ENCODE data around the gene DPEP1. TPM values are rescaled to one million over a fixed set of nuclear protein-coding genes. Genes with fewer than 3 reads are reported as not detected.
A peak's percentile ranks its signal among the peaks of the same experiment; 100 is the strongest.

The DPEP1 gene
- polyA plus RNA-seq, 1 donor from 2014 or later, result not detected

- Mint-ChIP-seq H3K4me3 (no peak overlapping the region), H3K9me3 (no peaks in the 10 kb centered on the region), H3K27ac (no peak overlapping the region), H3K36me3 (no peaks in the 10 kb centered on the region), H3K4me1 (peaks cover 0 to 4% (median 3%) of the 10 kb centered on the region in 3 donors), H3K27me3 (no peaks in the 10 kb centered on the region)
These were observed 12.5 kb upstream of the DPEP1 start for GRCh38 chr16:89600956-89601355.

GRCh38 chr16:89601906-89602272, 11.6 kb upstream of the DPEP1 start:
- no peaks in the 10 kb centered on the region for H3K27me3 Mint-ChIP-seq
- H3K36me3 Mint-ChIP-seq, result no peaks in the 10 kb centered on the region
- peaks cover 0 to 4% (median 3%) of the 10 kb centered on the region in 3 donors for H3K4me1 Mint-ChIP-seq
- no peak overlapping the region for H3K27ac Mint-ChIP-seq
- H3K9me3 Mint-ChIP-seq, result no peaks in the 10 kb centered on the region
- H3K4me3 Mint-ChIP-seq, result no peak overlapping the region

GRCh38 chr16:89602273-89602951, 11.0 kb upstream of the DPEP1 start:
- Mint-ChIP-seq H3K27me3 (no peaks in the 10 kb centered on the region), H3K27ac (no peak overlapping the region), H3K36me3 (no peaks in the 10 kb centered on the region), H3K4me1 (peaks cover 0 to 4% (median 3%) of the 10 kb centered on the region in 3 donors), H3K4me3 (peak overlapping the region in 1 of 4 donors; percentile 63), H3K9me3 (no peaks in the 10 kb centered on the region)

GRCh38 chr16:89602952-89603590, 10.4 kb upstream of the DPEP1 start:
- Mint-ChIP-seq H3K36me3 (no peaks in the 10 kb centered on the region), H3K27ac (no peak overlapping the region), H3K4me1 (peaks cover 0 to 4% (median 3%) of the 10 kb centered on the region in 3 donors), H3K9me3 (no peaks in the 10 kb centered on the region), H3K4me3 (peak overlapping the region in 2 of 4 donors; percentile 17 to 63), H3K27me3 (no peaks in the 10 kb centered on the region)

DNA sequence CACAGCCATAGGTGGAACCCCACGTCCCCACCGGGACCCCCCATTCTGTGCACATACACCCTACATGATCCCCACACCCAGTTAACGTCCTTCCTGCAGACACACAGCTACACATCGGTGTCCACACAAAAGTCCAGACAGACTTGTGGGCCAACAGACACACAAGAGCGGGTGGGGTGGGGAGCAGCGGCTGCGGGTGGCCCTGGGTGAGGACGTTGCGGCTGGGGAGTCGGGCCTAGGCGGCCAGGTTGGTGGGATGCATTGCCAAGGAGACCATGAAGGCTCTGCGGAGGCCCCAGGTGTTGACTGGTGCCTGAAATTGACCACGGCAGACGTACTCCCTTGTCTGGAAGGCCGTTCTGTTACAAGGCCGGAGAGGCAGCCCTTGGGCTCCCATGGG, 8.7 kb upstream of the DPEP1 start:
- Mint-ChIP-seq H3K27me3 (no peaks in the 10 kb centered on the region), H3K4me1 (peaks cover 0 to 4% (median 3%) of the 10 kb centered on the region in 3 donors), H3K4me3 (no peak overlapping the region), H3K27ac (no peak overlapping the region), H3K36me3 (no peaks in the 10 kb centered on the region), H3K9me3 (no peaks in the 10 kb centered on the region)

GRCh38 chr16:89605186-89605970, 8.1 kb upstream of the DPEP1 start:
- Mint-ChIP-seq H3K27me3 (no peaks in the 10 kb centered on the region), H3K36me3 (no peaks in the 10 kb centered on the region), H3K4me3 (no peak overlapping the region), H3K27ac (no peak overlapping the region), H3K4me1 (peaks cover 0 to 4% (median 3%) of the 10 kb centered on the region in 3 donors), H3K9me3 (no peaks in the 10 kb centered on the region)

GRCh38 chr16:89606006-89606405, 7.4 kb upstream of the DPEP1 start:
- H3K27ac Mint-ChIP-seq, result no peak overlapping the region
- no peaks in the 10 kb centered on the region for H3K36me3 Mint-ChIP-seq
- no peaks in the 10 kb centered on the region for H3K9me3 Mint-ChIP-seq
- H3K27me3 Mint-ChIP-seq, result no peaks in the 10 kb centered on the region
- peaks cover 0 to 4% (median 3%) of the 10 kb centered on the region in 3 donors for H3K4me1 Mint-ChIP-seq
- no peak overlapping the region for H3K4me3 Mint-ChIP-seq

DNA sequence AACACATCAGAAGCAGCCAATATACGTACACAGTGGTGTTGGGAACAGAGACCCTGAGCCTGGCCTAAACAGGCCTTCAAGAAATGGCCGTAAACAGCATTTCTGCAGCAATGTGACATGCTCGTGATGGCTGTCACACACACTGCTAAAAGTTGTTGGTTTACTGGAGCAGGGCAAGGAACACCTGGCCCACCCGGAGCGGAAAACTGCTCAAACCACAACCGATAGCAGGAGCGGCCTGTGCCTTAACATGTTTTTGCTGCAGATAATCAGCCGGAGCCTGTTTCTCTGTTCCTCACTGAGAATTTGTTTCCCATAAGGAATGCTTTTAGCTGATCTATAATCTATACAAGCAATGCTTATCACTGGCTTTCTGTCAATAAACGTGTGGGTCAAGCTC, 6.0 kb upstream of the DPEP1 start:
- Mint-ChIP-seq H3K36me3 (no peaks in the 10 kb centered on the region), H3K27me3 (peaks cover under 1% of the 10 kb centered on the region), H3K4me3 (no peak overlapping the region), H3K9me3 (no peaks in the 10 kb centered on the region), H3K4me1 (peaks cover 0 to 4% (median 3%) of the 10 kb centered on the region in 3 donors), H3K27ac (no peak overlapping the region)

DNA sequence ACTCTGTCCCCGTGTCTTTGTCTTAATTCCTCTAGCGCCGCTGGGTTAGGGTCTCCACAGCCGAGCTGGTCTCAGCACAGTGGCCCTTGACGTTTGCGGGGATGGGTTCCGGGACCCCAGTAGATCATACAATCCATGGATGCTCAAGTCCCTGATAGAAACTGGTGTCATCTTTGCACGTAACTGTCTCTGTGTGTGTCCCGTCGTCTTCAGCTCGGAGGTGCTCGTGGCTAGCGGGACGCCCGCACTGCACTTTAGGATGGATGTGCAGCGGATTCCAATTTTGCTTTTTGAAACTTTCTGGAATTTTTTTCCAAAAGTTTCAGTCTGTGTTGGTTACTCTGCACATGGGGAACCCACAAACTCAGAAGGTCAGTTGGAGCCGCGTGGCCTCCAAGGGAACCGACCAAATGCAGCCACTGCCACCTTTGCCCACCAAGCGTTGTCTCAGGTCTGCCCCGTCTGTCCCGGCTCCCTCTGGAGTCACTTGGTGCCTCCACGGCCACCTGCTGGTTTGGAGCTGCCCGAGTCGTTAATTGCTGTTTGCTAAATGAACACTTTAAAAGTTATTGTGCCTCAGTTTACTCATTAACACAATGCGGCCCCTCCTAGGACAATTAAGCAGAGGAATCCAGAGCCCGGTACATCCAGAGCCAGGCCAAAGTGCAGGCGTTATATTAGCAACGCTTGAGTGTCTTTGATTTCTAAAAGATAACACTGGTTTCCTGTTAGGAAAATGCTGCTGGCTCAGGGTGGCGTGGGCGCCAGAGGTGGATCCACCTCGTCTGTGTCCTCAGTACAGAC, 5.3 kb upstream of the DPEP1 start:
- H3K9me3 Mint-ChIP-seq, result no peaks in the 10 kb centered on the region
- H3K4me3 Mint-ChIP-seq, result no peak overlapping the region
- peaks cover 0 to 2% (median 0%) of the 10 kb centered on the region in 3 donors for H3K4me1 Mint-ChIP-seq
- no peak overlapping the region for H3K27ac Mint-ChIP-seq
- no peaks in the 10 kb centered on the region for H3K36me3 Mint-ChIP-seq
- peaks cover 6% of the 10 kb centered on the region for H3K27me3 Mint-ChIP-seq

DNA sequence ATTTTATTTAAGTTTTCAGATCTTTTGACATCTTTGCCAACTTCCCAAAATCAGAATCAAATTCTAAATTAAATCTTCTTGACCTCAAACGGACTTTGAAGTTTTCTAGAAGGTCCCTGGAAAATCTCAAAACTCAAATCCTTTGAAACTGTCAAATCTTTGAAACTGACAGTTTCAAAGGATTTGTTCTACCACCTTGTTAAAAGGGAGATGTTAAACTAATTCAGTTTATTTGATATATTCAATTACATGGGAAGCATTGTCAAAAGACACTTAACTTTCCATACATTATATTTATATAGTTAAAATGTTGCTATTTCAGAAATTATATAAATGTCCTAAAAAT, 3.4 kb upstream of the DPEP1 start:
- Mint-ChIP-seq H3K27me3 (peaks cover 9% of the 10 kb centered on the region), H3K27ac (no peak overlapping the region), H3K4me3 (no peak overlapping the region)

DNA sequence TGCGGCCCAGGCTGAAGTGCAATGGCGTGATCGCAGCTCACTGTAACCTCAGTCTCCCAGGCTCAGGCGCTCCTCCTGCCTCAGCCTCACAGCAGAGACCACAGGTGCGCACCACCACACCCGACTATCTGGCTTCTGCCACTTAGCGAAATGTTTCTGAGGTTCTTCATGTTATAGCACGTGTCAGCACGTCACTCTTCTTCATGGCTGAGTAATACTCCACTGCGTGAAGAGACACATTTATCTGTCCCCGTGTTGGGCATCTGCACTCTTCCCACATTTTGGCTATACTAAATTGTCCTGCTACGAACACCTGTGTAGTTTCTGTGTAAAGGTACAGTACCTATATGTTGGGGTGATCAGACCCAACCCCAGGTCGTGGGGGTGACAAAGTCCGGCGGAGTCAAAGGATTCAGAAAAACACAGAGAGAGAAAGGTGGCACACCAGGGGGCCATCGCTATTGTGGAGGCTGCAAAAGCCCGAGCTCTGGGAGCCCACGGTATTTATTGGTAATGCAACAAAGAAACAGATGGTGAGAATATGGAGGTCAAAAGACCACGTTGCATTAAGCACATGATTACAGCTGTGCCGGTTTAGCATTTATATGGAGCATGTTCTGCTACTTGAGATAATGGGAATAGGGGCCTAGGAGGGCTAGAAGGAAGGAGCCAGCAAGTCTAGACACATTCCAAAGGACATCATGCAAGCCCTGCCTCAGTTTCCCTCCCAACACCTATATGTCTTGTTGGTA, 851 bp upstream of the DPEP1 start:
- no peaks in the 10 kb centered on the region for H3K36me3 Mint-ChIP-seq
- peaks cover 0 to 8% (median 3%) of the 10 kb centered on the region in 3 donors for H3K4me1 Mint-ChIP-seq
- H3K27me3 Mint-ChIP-seq, result peaks cover 9% of the 10 kb centered on the region
- no peaks in the 10 kb centered on the region for H3K9me3 Mint-ChIP-seq
- H3K27ac Mint-ChIP-seq, result no peak overlapping the region
- H3K4me3 Mint-ChIP-seq, result no peak overlapping the region

More for the DNA sequence above, 3.4 kb upstream of the DPEP1 start:
- H3K9me3 Mint-ChIP-seq, result no peaks in the 10 kb centered on the region
- H3K36me3 Mint-ChIP-seq, result no peaks in the 10 kb centered on the region
- peaks cover 0 to 1% (median 0%) of the 10 kb centered on the region in 3 donors for H3K4me1 Mint-ChIP-seq

DNA sequence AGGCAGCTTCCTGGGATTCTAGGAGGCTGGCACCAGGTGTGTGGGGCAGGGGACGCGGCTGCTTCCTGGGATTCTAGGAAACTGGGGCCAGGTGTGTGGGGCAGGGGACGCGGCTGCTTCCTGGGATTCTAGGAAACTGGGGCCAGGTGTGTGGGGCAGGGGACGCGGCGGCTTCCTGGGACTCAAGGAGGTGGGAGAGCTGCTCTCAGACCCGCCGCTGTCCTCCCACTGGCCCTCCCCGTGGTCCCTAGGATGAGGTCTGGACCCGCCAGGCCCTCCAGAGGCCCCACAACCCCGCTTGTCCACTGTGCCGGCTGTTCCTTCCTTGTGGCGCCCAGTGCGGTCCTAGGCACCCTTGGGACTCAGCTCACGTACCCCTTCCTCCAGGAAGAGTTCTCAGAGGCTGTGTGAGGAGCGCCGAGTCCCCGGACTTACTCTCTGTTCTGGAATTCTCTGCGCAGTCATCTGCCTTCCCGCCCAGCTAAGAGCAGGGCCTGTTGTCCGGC, 565 bp downstream of the DPEP1 start:
- Mint-ChIP-seq H3K36me3 (no peaks in the 10 kb centered on the region), H3K4me1 (peaks cover 0 to 8% (median 3%) of the 10 kb centered on the region in 3 donors), H3K9me3 (no peaks in the 10 kb centered on the region), H3K27me3 (peaks cover 9% of the 10 kb centered on the region), H3K27ac (no peak overlapping the region), H3K4me3 (no peak overlapping the region)

- no peak overlapping the region for H3K27ac Mint-ChIP-seq
- no peak overlapping the region for H3K4me3 Mint-ChIP-seq
- no peaks in the 10 kb centered on the region for H3K9me3 Mint-ChIP-seq
- peaks cover 9% of the 10 kb centered on the region for H3K27me3 Mint-ChIP-seq
- H3K36me3 Mint-ChIP-seq, result no peaks in the 10 kb centered on the region
- peaks cover 0 to 8% (median 3%) of the 10 kb centered on the region in 3 donors for H3K4me1 Mint-ChIP-seq
These were observed 1.7 kb downstream of the DPEP1 start for GRCh38 chr16:89615176-89615575.

- H3K36me3 Mint-ChIP-seq, result no peaks in the 10 kb centered on the region
- peaks cover 9% of the 10 kb centered on the region for H3K27me3 Mint-ChIP-seq
- no peak overlapping the region for H3K4me3 Mint-ChIP-seq
- peaks cover 0 to 8% (median 3%) of the 10 kb centered on the region in 3 donors for H3K4me1 Mint-ChIP-seq
- H3K27ac Mint-ChIP-seq, result no peak overlapping the region
- H3K9me3 Mint-ChIP-seq, result no peaks in the 10 kb centered on the region
These were observed 2.2 kb downstream of the DPEP1 start for GRCh38 chr16:89615596-89616090.

Measured in IgD-negative memory B cell (primary cell).